Lower leg skin (tissue), 4 donors: Measurements from ENCODE around the gene PDLIM3. TPM values are rescaled to one million over a fixed set of nuclear protein-coding genes. Genes with fewer than 3 reads are reported as not detected.

Source experiments
- DNase-seq, 2 donors: peaks; one replicate each; pipeline ENCODE4 v3.0.0-alpha.2; 2019; ENCODE audit warnings: low spot score in 2 of 2
- H3K4me3 ChIP-seq: fragments of 200-600 bp; sonication (generic); 2 replicates; pipeline ENCODE4 v1.5.1; 2017; ENCODE audit warnings: mild to moderate bottlenecking, low read depth; ENCODE audit not compliant: poor library complexity, severe bottlenecking
- POLR2A ChIP-seq, 2 donors: fragments of 450-650 bp; IDR thresholded peaks; one replicate each; pipeline ENCODE4 v1.6.1; 2016 to 2017; ENCODE audit warnings: antibody characterized with exemption in 2 of 2, mild to moderate bottlenecking in 1 of 2, moderate library complexity in 1 of 2
- WGBS, 2 donors: methylation state at CpG; one replicate each; pipeline ENCODE4 v1.1.5; 2018; 5-methylcytosine and 5-hydroxymethylcytosine counted together
- intact Hi-C: fragments of 100-400 bp; cut with DNase I; formaldehyde crosslinking; loops from one replicate; pipeline ENCODE4 v1.15.0; 2023; ENCODE audit warnings: low total_unique reads
- total RNA-seq, 4 donors: library from RNA; depleted of rRNA; stranded (reverse); fragments of >200 nt; gene quantifications; one replicate each; pipeline ENCODE4 v1.1.0, GENCODE V29; 2016
- TF ChIP-seq, protein P1 (sequence below), 3 donors: fragments of 450-650 bp; IDR thresholded peaks; one replicate each; pipeline ENCODE4 v1.5.1; 2016; ENCODE audit warnings: antibody characterized with exemption in 3 of 3, mild to moderate bottlenecking in 3 of 3, moderate library complexity in 2 of 3

The PDLIM3 gene
- total RNA-seq, 4 donors from 2014 or later = 10.7 to 25.2 (median 21.2) TPM

DNA sequence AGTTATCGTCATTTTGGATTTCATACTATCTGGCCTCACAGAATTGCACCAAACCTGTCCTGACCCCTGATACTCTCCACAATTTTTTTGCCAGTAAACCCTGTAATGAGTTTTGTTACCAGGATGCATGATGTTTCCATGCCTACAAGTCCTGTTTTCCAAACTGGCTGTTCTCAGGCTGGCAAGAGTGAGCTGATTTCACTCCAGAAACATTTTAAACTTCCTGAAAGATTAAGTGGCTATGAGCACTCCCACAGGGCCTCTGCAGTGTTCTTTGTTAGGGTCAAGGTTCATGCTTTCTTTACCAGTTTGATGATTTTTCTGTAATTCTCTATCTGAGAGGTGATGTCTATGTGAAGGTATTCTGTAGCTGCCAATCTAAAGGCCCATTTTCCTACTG, 31.7 kb upstream of the PDLIM3 start:
- DNase-seq = peak in 1 of 2 donors; percentile 59
- H3K4me3 ChIP-seq = no peak overlapping the region
- intact Hi-C loops = no loop called here
- TF ChIP-seq, protein P1, sequence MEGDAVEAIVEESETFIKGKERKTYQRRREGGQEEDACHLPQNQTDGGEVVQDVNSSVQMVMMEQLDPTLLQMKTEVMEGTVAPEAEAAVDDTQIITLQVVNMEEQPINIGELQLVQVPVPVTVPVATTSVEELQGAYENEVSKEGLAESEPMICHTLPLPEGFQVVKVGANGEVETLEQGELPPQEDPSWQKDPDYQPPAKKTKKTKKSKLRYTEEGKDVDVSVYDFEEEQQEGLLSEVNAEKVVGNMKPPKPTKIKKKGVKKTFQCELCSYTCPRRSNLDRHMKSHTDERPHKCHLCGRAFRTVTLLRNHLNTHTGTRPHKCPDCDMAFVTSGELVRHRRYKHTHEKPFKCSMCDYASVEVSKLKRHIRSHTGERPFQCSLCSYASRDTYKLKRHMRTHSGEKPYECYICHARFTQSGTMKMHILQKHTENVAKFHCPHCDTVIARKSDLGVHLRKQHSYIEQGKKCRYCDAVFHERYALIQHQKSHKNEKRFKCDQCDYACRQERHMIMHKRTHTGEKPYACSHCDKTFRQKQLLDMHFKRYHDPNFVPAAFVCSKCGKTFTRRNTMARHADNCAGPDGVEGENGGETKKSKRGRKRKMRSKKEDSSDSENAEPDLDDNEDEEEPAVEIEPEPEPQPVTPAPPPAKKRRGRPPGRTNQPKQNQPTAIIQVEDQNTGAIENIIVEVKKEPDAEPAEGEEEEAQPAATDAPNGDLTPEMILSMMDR (IDR thresholded peaks at IDR 0.05) = no peak
- no peak for TF ChIP-seq POLR2A (IDR thresholded peaks at IDR 0.05)
- WGBS, 2 donors = 19 to 29% methylated on average over 1 of the region's 1 CpG

DNA sequence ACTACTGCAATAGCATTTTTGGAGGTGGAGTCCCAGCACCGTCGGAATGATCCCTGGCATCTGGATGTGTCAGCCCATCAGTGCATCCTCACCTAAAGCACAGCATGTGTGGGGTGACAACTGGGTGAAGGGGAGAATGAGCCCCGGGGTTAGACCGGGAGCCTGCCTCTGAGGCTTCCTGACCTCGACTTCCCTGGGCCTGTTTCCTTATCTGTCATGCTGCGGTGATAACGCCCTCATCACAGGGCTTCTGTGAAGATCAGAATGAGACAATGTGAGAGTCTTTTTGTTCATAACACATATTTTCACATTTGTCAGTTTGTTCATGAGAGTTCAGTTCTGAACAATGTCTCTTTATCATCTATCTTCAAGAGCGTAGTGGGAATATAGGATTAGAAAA, 31.1 kb upstream of the PDLIM3 start:
- H3K4me3 ChIP-seq = no peak overlapping the region
- peak in 1 of 2 donors; percentile 80 for DNase-seq
- intact Hi-C loops = no loop called here
- 49 to 52% methylated on average over 8 of the region's 8 CpGs for WGBS, 2 donors
- TF ChIP-seq, protein P1 (IDR thresholded peaks at IDR 0.05) = no peak
- TF ChIP-seq POLR2A (IDR thresholded peaks at IDR 0.05) = no peak

DNA sequence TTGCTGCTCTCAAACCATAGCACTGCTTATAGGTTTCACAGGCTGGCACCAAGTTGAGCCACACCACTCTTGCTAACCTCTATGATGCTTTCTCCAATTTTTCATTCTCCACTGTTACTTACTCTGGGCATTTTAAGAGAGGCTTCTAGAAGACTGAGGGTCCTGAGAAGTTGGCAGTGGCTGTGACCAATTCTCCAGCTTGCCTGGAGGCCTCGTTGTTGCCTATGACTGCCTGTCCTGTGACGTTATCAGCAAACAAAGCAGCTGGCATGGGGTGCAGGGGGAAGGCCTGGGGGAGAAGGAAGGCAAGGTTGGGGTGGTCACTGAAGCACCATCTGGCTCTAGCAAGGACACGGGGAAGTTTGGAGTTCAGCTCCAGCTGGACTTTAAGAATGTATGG, 30.4 kb upstream of the PDLIM3 start:
- H3K4me3 ChIP-seq = no peak overlapping the region
- intact Hi-C loops = no loop called here
- no peak for TF ChIP-seq POLR2A (IDR thresholded peaks at IDR 0.05)
- TF ChIP-seq, protein P1 (IDR thresholded peaks at IDR 0.05) = no peak
- peak in 1 of 2 donors; percentile 70 for DNase-seq
- WGBS, 2 donors = 86 to 87% methylated on average over 3 of the region's 3 CpGs

DNA sequence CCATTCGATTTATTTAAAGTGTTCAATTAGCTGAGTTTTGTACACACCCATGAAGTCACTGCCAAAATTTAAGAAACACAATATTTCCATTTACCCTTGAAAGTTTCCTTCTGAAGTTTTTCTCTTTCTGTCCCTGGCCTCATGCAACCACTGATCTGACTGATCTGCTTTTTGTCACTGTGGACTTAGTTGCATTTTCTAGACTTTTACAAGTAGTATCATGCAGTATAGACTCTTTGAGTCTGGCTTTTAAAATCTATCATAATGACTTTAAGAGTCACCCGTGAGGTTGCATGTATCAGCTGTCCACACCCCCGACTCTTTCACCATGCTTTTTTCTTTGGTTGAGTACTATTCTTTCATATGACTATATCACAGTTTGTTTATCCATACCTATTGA, 29.0 kb upstream of the PDLIM3 start:
- no peak overlapping the region for H3K4me3 ChIP-seq
- no peak for TF ChIP-seq POLR2A (IDR thresholded peaks at IDR 0.05)
- TF ChIP-seq, protein P1 (IDR thresholded peaks at IDR 0.05) = no peak
- intact Hi-C loops = no loop called here
- DNase-seq = no peak
- 67 to 71% methylated on average over 3 of the region's 3 CpGs for WGBS, 2 donors

DNA sequence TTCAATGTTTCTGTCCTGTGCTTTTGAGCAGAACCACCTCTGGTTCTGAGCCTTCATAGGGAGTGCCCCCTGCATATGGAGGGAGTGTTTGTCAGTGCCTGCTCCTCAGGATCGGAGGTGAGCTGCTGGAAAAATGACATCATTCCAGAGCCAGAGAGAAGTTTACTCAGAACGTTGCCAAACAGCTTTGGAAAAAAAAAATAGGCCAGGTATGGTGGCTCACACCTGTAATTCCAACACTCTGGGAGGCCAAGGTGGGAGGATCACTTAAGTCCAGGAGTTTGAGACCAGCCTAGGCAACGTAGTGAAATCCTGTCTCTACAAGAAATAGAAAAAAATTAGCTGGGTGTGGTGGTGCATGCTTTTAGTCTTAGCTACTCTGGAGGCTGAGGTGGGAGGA, 27.2 kb upstream of the PDLIM3 start:
- intact Hi-C loops = no loop called here
- no peak for DNase-seq
- TF ChIP-seq, protein P1 (IDR thresholded peaks at IDR 0.05) = no peak
- no peak for TF ChIP-seq POLR2A (IDR thresholded peaks at IDR 0.05)
- H3K4me3 ChIP-seq = no peak overlapping the region
- 47 to 50% methylated on average over 3 of the region's 3 CpGs for WGBS, 2 donors

DNA sequence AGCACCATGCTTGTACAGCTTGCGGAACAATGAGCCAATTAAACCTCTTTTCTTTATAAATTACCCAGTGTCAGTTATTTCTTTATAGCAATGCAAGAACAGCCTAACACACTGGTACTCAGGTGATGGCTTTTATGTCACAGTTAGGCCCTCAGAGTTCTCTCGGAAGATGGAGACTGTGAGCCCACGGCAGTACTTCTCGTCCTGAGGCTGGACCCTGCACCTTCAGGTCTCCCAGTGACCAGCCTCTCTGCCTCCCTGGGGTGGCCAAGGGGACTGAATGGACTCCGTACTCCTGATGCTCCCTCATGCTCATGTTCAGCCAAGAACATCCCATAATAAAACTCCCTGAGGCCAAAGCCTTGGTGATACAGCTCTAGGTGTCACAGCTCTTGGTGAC, 25.0 kb upstream of the PDLIM3 start:
- peak in 1 of 2 donors; percentile 36 for DNase-seq
- TF ChIP-seq POLR2A (IDR thresholded peaks at IDR 0.05) = no peak
- TF ChIP-seq, protein P1 (IDR thresholded peaks at IDR 0.05) = no peak
- no peak overlapping the region for H3K4me3 ChIP-seq
- intact Hi-C loops = no loop called here
- 90 to 95% methylated on average over 5 of the region's 5 CpGs for WGBS, 2 donors
